H1 (cell line): ENCODE data around the gene LIMA1. TPM values are rescaled to one million over a fixed set of nuclear protein-coding genes. Genes with fewer than 3 reads are reported as not detected.

Experiments used
- CBX5 ChIP-seq: fragments of 300-800, 300-1000 bp; sonication (generic); IDR thresholded peaks from 2 replicates; pipeline ENCODE4 v1.7.1; 2016; ENCODE audit warnings: antibody characterized with exemption, low read length, low read depth
- CHD1 ChIP-seq: IDR thresholded peaks from 2 replicates; pipeline ENCODE4 v1.6.1; 2012; ENCODE audit warnings: low read depth, low read length, improper control_type of control experiment
- CHD2 ChIP-seq: IDR thresholded peaks from 2 replicates; pipeline ENCODE4 v1.6.1; 2012; ENCODE audit warnings: low read length, improper control_type of control experiment
- EP300 ChIP-seq, 2 experiments: IDR thresholded peaks; 1 replicate in 1 of 2; 2 replicates in 1 of 2; pipeline ENCODE4 v1.6.1; 2011 to 2012; ENCODE audit warnings: low read depth in 2 of 2, low read length in 2 of 2, mild to moderate bottlenecking in 2 of 2, borderline replicate concordance in 1 of 2, inconsistent platforms in 1 of 2, moderate library complexity in 1 of 2
- EZH2 ChIP-seq: fragments of 200-600 bp; sonication (generic); IDR thresholded peaks from 2 replicates; pipeline ENCODE4 v1.7.1; 2012; ENCODE audit warnings: low read depth, mild to moderate bottlenecking, moderate library complexity, low read length, inconsistent platforms; ENCODE audit not compliant: severe bottlenecking
- JUN ChIP-seq: IDR thresholded peaks from 2 replicates; pipeline ENCODE4 v1.6.1; 2011; ENCODE audit warnings: low read depth, mild to moderate bottlenecking, improper control_type of control experiment, low read length
- KDM4A ChIP-seq: IDR thresholded peaks from one replicate; pipeline ENCODE4 v1.7.1; 2012; ENCODE audit warnings: low read depth, mild to moderate bottlenecking, moderate library complexity, low read length, inconsistent platforms; ENCODE audit not compliant: severe bottlenecking
- POLR2AphosphoS5 ChIP-seq: IDR thresholded peaks from 2 replicates; pipeline ENCODE4 v1.6.1; 2011; ENCODE audit warnings: low read depth, low read length
- RXRA ChIP-seq: IDR thresholded peaks from 2 replicates; pipeline ENCODE4 v1.6.1; 2011; ENCODE audit warnings: low read depth, mild to moderate bottlenecking, low read length, moderate library complexity; ENCODE audit not compliant: insufficient read depth
- YY1 ChIP-seq: IDR thresholded peaks from 2 replicates; pipeline ENCODE4 v1.6.1; 2011; ENCODE audit warnings: low read depth, mild to moderate bottlenecking, low read length
- polyA plus RNA-seq, 7 experiments: library from polyadenylated mRNA; depleted of rRNA in 3 of 7; stranded (reverse) in 5 of 7; unstranded in 2 of 7; fragments of >200 nt in 5 of 7; fragments of 200-250 nt in 2 of 7; gene quantifications; 1 replicate in 5 of 7; 2 replicates in 1 of 7; 4 replicates in 1 of 7; pipeline versions ENCODE4 v1.2.1 to v1.2.3, GENCODE V29; 2011 to 2013; ENCODE audit warnings: missing spikeins in 2 of 7, mixed read lengths in 2 of 7
- total RNA-seq: library from RNA; stranded (reverse); fragmentation: NEBNext Ultra II Directional; extraction: Animal tissue kit (Norgen Biotek cat#: 25700); gene quantifications from 2 replicates; pipeline ENCODE4 v1.2.1, GENCODE V29; 2021
- TF ChIP-seq, protein P1 (sequence below): fragments of 300-600 bp; sonication (generic); IDR thresholded peaks from 2 replicates; pipeline ENCODE4 v1.7.1; 2012; ENCODE audit warnings: low read length, moderate library complexity, mild to moderate bottlenecking, inconsistent platforms; ENCODE audit not compliant: insufficient replicate concordance
- TF ChIP-seq, protein P2 (sequence below): IDR thresholded peaks from 2 replicates; pipeline ENCODE4 v1.6.1; 2012; ENCODE audit warnings: inconsistent platforms

The LIMA1 gene
- total and polyA plus RNA-seq, 2 of the 8 experiments (the other 6 are each of a cell fraction or from before 2014, with no cell fraction given), result 12.7 to 47.6 TPM

DNA sequence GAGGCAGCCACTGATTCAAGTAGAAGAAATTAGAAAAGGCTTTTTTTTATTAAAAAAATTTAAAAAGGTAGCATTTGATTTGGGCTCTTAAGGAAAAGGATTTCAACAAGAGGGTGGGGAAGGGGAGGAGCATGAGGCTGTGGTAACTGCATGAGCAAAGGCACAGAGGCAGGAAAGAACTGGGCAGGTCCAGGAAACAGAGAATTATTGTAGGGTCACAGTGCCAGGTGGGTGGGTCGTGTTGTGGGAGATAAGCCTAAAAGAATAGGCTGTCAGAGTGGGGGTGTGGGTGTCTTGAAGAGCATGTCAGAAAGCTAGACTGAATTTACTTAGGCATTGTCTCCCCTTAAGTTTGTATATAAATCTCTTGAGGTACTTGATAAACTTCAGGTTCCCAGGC, 7.8 kb downstream of the LIMA1 start (continued):
- TF ChIP-seq, protein P1, sequence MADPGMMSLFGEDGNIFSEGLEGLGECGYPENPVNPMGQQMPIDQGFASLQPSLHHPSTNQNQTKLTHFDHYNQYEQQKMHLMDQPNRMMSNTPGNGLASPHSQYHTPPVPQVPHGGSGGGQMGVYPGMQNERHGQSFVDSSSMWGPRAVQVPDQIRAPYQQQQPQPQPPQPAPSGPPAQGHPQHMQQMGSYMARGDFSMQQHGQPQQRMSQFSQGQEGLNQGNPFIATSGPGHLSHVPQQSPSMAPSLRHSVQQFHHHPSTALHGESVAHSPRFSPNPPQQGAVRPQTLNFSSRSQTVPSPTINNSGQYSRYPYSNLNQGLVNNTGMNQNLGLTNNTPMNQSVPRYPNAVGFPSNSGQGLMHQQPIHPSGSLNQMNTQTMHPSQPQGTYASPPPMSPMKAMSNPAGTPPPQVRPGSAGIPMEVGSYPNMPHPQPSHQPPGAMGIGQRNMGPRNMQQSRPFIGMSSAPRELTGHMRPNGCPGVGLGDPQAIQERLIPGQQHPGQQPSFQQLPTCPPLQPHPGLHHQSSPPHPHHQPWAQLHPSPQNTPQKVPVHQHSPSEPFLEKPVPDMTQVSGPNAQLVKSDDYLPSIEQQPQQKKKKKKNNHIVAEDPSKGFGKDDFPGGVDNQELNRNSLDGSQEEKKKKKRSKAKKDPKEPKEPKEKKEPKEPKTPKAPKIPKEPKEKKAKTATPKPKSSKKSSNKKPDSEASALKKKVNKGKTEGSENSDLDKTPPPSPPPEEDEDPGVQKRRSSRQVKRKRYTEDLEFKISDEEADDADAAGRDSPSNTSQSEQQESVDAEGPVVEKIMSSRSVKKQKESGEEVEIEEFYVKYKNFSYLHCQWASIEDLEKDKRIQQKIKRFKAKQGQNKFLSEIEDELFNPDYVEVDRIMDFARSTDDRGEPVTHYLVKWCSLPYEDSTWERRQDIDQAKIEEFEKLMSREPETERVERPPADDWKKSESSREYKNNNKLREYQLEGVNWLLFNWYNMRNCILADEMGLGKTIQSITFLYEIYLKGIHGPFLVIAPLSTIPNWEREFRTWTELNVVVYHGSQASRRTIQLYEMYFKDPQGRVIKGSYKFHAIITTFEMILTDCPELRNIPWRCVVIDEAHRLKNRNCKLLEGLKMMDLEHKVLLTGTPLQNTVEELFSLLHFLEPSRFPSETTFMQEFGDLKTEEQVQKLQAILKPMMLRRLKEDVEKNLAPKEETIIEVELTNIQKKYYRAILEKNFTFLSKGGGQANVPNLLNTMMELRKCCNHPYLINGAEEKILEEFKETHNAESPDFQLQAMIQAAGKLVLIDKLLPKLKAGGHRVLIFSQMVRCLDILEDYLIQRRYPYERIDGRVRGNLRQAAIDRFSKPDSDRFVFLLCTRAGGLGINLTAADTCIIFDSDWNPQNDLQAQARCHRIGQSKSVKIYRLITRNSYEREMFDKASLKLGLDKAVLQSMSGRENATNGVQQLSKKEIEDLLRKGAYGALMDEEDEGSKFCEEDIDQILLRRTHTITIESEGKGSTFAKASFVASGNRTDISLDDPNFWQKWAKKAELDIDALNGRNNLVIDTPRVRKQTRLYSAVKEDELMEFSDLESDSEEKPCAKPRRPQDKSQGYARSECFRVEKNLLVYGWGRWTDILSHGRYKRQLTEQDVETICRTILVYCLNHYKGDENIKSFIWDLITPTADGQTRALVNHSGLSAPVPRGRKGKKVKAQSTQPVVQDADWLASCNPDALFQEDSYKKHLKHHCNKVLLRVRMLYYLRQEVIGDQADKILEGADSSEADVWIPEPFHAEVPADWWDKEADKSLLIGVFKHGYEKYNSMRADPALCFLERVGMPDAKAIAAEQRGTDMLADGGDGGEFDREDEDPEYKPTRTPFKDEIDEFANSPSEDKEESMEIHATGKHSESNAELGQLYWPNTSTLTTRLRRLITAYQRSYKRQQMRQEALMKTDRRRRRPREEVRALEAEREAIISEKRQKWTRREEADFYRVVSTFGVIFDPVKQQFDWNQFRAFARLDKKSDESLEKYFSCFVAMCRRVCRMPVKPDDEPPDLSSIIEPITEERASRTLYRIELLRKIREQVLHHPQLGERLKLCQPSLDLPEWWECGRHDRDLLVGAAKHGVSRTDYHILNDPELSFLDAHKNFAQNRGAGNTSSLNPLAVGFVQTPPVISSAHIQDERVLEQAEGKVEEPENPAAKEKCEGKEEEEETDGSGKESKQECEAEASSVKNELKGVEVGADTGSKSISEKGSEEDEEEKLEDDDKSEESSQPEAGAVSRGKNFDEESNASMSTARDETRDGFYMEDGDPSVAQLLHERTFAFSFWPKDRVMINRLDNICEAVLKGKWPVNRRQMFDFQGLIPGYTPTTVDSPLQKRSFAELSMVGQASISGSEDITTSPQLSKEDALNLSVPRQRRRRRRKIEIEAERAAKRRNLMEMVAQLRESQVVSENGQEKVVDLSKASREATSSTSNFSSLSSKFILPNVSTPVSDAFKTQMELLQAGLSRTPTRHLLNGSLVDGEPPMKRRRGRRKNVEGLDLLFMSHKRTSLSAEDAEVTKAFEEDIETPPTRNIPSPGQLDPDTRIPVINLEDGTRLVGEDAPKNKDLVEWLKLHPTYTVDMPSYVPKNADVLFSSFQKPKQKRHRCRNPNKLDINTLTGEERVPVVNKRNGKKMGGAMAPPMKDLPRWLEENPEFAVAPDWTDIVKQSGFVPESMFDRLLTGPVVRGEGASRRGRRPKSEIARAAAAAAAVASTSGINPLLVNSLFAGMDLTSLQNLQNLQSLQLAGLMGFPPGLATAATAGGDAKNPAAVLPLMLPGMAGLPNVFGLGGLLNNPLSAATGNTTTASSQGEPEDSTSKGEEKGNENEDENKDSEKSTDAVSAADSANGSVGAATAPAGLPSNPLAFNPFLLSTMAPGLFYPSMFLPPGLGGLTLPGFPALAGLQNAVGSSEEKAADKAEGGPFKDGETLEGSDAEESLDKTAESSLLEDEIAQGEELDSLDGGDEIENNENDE, result no peak
- TF ChIP-seq CHD2 (no peak), KDM4A (no peak), CBX5 (no peak), POLR2AphosphoS5 (no peak), CHD1 (no peak), RXRA (no peak), EZH2 (no peak), EP300 (IDR thresholded peaks at IDR 0.05; ENCODE audit: borderline replicate concordance in 1 of 2, low read depth in 2 of 2, low read length in 2 of 2) (no peak), YY1 (no peak), JUN (no peak)
- TF ChIP-seq, protein P2, sequence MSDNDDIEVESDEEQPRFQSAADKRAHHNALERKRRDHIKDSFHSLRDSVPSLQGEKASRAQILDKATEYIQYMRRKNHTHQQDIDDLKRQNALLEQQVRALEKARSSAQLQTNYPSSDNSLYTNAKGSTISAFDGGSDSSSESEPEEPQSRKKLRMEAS, result no peak
